Mesenchymal stem cell (in vitro differentiated cells and primary cell): ENCODE measurements around the gene GADD45A.
"Not testable (repeated sequence)": the region's sequence is repeated elsewhere in the genome, so short reads cannot be mapped to it uniquely, and the experiment has no call there.

Source experiments
- DNase-seq: peaks from one replicate; pipeline ENCODE4 v3.0.0-alpha.2; 2013
- H2AFZ ChIP-seq: one replicate; pipeline ENCODE4 v1.6.1; 2013; ENCODE audit warnings: low read depth, mild to moderate bottlenecking, control low read depth, inconsistent platforms, low read length, moderate library complexity
- H2AK5ac ChIP-seq: 2 replicates; pipeline ENCODE4 v1.6.1; 2013; ENCODE audit warnings: low read length, moderate library complexity, mild to moderate bottlenecking, inconsistent platforms; ENCODE audit not compliant: severe bottlenecking
- H2BK120ac ChIP-seq: one replicate; pipeline ENCODE4 v1.6.1; 2013; ENCODE audit warnings: low read depth, mild to moderate bottlenecking, inconsistent platforms, low read length, moderate library complexity
- H2BK12ac ChIP-seq, 2 experiments: one replicate each; pipeline ENCODE4 v1.6.1; 2013; ENCODE audit warnings: inconsistent platforms in 2 of 2, low read length in 2 of 2, mild to moderate bottlenecking in 2 of 2, moderate library complexity in 2 of 2, control low read depth in 1 of 2
- H2BK15ac ChIP-seq: one replicate; pipeline ENCODE4 v1.6.1; 2013; ENCODE audit warnings: mild to moderate bottlenecking, low read depth, inconsistent platforms; ENCODE audit not compliant: poor library complexity, severe bottlenecking
- H2BK5ac ChIP-seq: 2 replicates; pipeline ENCODE4 v1.6.1; 2013; ENCODE audit warnings: low read depth, mild to moderate bottlenecking, low read length, control low read depth, inconsistent platforms; ENCODE audit not compliant: poor library complexity, severe bottlenecking
- H3K14ac ChIP-seq, 2 experiments: one replicate each; pipeline ENCODE4 v1.6.1; 2013; ENCODE audit warnings: inconsistent platforms in 2 of 2, low read length in 2 of 2, control low read depth in 1 of 2, mild to moderate bottlenecking in 1 of 2, moderate library complexity in 1 of 2
- H3K18ac ChIP-seq, 2 experiments: one replicate each; pipeline ENCODE4 v1.6.1; 2013; ENCODE audit warnings: inconsistent platforms in 2 of 2, low read length in 2 of 2, control low read depth in 1 of 2, low read depth in 1 of 2, mild to moderate bottlenecking in 1 of 2
- H3K23ac ChIP-seq, 2 experiments: one replicate each; pipeline ENCODE4 v1.6.1; 2013; ENCODE audit warnings: inconsistent platforms in 2 of 2, low read length in 2 of 2, mild to moderate bottlenecking in 2 of 2, moderate library complexity in 2 of 2, control low read depth in 1 of 2
- H3K27ac ChIP-seq: 2 replicates; pipeline ENCODE4 v1.5.1; 2013; ENCODE audit warnings: mild to moderate bottlenecking, moderate library complexity, low read length, control low read depth, inconsistent platforms; ENCODE audit not compliant: poor library complexity, severe bottlenecking
- H3K27me3 ChIP-seq, 2 experiments: 2 replicates each; pipeline versions ENCODE4 v1.6.1 to v1.7.0; 2013; ENCODE audit warnings: low read length in 2 of 2, mild to moderate bottlenecking in 2 of 2, moderate library complexity in 2 of 2, control low read depth in 1 of 2, inconsistent platforms in 1 of 2; ENCODE audit not compliant: control insufficient read depth in 1 of 2, insufficient read depth in 1 of 2
- H3K36me3 ChIP-seq, 2 experiments: 2 replicates each; pipeline versions ENCODE4 v1.6.1 to v1.7.0; 2013; ENCODE audit warnings: low read length in 2 of 2, control low read depth in 1 of 2, inconsistent platforms in 1 of 2, low read depth in 1 of 2, mild to moderate bottlenecking in 1 of 2; ENCODE audit not compliant: insufficient read depth in 2 of 2, control insufficient read depth in 1 of 2
- H3K4ac ChIP-seq, 2 experiments: one replicate each; pipeline ENCODE4 v1.6.1; 2013; ENCODE audit warnings: inconsistent platforms in 2 of 2, low read length in 2 of 2, mild to moderate bottlenecking in 2 of 2, moderate library complexity in 2 of 2, control low read depth in 1 of 2, low read depth in 1 of 2
- H3K4me1 ChIP-seq: 2 replicates; pipeline ENCODE4 v1.6.1; 2013; ENCODE audit warnings: low read depth, low read length, control low read depth; ENCODE audit not compliant: control insufficient read depth, insufficient read depth
- H3K4me2 ChIP-seq: 2 replicates; pipeline ENCODE4 v1.6.1; 2013; ENCODE audit warnings: low read length, mild to moderate bottlenecking, inconsistent platforms; ENCODE audit not compliant: poor library complexity, severe bottlenecking
- H3K4me3 ChIP-seq, 2 experiments: 2 replicates each; pipeline versions ENCODE4 v1.5.1 to v1.7.0; 2013; ENCODE audit warnings: low read length in 2 of 2, mild to moderate bottlenecking in 2 of 2, control low read depth in 1 of 2, low read depth in 1 of 2; ENCODE audit not compliant: insufficient read depth in 1 of 2
- H3K79me1 ChIP-seq: replicated peaks from 2 replicates; pipeline ENCODE4 v1.6.1; 2013; ENCODE audit warnings: mild to moderate bottlenecking, control low read depth, low read length, inconsistent platforms; ENCODE audit not compliant: poor library complexity, severe bottlenecking
- H3K9ac ChIP-seq: 2 replicates; pipeline ENCODE4 v1.7.0; 2013; ENCODE audit warnings: mild to moderate bottlenecking, low read length, moderate library complexity
- H3K9me3 ChIP-seq: 2 replicates; pipeline ENCODE4 v1.7.0; 2013; ENCODE audit warnings: mild to moderate bottlenecking, low read length; ENCODE audit not compliant: control insufficient read depth
- H4K8ac ChIP-seq: one replicate; pipeline ENCODE4 v1.6.1; 2013; ENCODE audit warnings: inconsistent platforms, mild to moderate bottlenecking, low read length, moderate library complexity
- H4K91ac ChIP-seq: one replicate; pipeline ENCODE4 v1.6.1; 2013; ENCODE audit warnings: mild to moderate bottlenecking, low read length, inconsistent platforms
- WGBS: methylation state at CpG from one replicate; pipeline ENCODE4 v1.1.7; 2013; ENCODE audit warnings: mixed read lengths; 5-methylcytosine and 5-hydroxymethylcytosine counted together

GADD45A gene

DNA sequence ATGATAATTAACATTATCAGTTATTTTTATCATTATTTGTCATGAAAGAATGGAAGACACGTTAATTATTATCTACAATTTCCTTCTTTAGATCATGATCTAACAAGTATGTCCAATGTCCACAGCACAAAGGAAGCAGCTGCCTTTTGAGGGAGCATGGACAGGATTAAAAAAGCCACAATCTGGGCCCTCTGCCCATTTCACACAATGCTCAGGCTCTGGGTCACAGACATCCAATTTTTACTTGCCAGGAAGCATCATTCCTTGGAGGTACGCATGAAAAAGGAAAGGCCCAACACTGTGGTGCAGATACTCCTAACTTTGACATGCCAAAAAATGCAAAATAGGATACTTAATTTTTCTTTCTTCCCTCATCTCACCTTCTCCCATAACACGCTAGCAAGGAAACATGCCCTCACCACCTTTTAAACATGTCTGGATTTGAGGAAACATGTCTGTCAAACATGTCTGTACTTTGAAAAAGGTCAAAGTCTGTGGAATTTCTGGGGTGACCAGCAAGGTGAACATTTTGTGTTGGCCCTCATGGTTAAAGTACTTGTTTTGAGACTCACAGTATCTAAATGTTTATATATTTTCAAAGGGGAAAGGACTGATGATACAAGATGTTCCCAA, 40.0 kb downstream of the GADD45A start:
- Histone ChIP-seq H3K14ac (no peak overlapping the region), H3K9ac (peak overlapping the region; percentile 57), H2BK15ac (no peak overlapping the region), H3K27ac (peak overlapping the region; percentile 87), H4K91ac (no peak overlapping the region), H3K4me1 (peaks cover 17% of the 10 kb centered on the region), H2AK5ac (peak overlapping the region; percentile 23), H3K4ac (no peak overlapping the region), H3K79me1 (peaks cover 27% of the 10 kb centered on the region), H2AFZ (no peak overlapping the region), H3K23ac (no peak overlapping the region), H3K36me3 (peaks cover 0 to 16% of the 10 kb centered on the region in 2 experiments), H3K18ac (peak overlapping the region in 1 of 2 experiments; percentile 45), H2BK12ac (no peak overlapping the region), H2BK120ac (no peak overlapping the region), H3K4me2 (no peak overlapping the region), H3K4me3 (no peak overlapping the region), H3K27me3 (no peaks in the 10 kb centered on the region), H3K9me3 (no peaks in the 10 kb centered on the region), H4K8ac (no peak overlapping the region), H2BK5ac (no peak overlapping the region)
- WGBS: 45% methylated on average over 2 of the region's 3 CpGs
- peak; percentile 65 for DNase-seq

DNA sequence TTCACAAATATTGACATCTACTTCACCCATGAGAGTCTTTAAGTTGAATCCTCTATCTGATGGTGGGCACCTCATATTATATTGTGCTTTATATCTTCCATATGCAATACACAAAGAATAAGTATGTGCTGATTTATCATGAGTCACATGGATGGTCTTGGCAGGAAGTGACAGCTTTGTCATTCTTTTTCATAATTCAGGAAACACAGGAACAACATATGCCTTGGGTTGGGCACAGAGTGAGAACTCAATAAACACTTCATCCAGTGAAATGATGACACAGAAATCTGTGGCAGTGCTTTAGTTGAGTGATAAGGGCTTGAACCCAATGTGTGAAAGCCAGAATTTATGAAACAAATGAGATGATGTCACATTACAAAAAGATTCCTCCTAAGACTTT, 41.2 kb downstream of the GADD45A start:
- DNase-seq: no peak
- H2BK120ac ChIP-seq: no peak overlapping the region
- H3K79me1 ChIP-seq: peaks cover 24% of the 10 kb centered on the region
- no peak overlapping the region for H4K8ac ChIP-seq
- H3K9ac ChIP-seq: no peak overlapping the region
- H2BK15ac ChIP-seq: no peak overlapping the region
- no peak overlapping the region for H3K27ac ChIP-seq
- H3K4me3 ChIP-seq: no peak overlapping the region
- H2BK12ac ChIP-seq: no peak overlapping the region
- peaks cover 0 to 17% of the 10 kb centered on the region in 2 experiments for H3K36me3 ChIP-seq
- H3K4me1 ChIP-seq: peaks cover 12% of the 10 kb centered on the region
- H2BK5ac ChIP-seq: peak overlapping the region; percentile 57
- H3K4ac ChIP-seq: no peak overlapping the region
- H2AFZ ChIP-seq: no peak overlapping the region
- H3K9me3 ChIP-seq: no peaks in the 10 kb centered on the region
- H3K23ac ChIP-seq: no peak overlapping the region
- H3K27me3 ChIP-seq: no peaks in the 10 kb centered on the region
- peak overlapping the region; percentile 35 for H2AK5ac ChIP-seq
- no peak overlapping the region for H3K18ac ChIP-seq
- H4K91ac ChIP-seq: no peak overlapping the region
- no peak overlapping the region for H3K14ac ChIP-seq
- no peak overlapping the region for H3K4me2 ChIP-seq

DNA sequence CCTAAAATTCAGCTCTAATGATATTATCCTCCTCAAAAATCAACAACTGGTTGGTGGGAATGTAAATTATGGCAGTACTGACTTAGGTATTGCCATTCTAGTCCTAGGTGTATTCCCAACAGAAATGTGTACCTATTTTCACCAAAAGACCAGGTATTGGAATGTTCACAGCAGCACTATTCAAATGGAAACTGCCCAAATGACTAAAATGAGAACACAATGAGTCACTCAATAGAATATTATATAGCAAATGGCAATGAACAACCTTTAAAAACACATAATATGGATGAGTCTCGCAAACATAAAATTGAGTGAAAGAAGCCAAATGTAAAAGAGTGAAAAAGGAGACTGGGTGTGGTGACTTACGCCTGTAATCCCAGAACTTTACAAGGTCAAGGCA, 44.9 kb downstream of the GADD45A start:
- H2BK12ac ChIP-seq: no peak overlapping the region
- WGBS: 100% methylated on average over 1 of the region's 2 CpGs
- no peaks in the 10 kb centered on the region for H3K9me3 ChIP-seq
- no peak overlapping the region for H3K4me2 ChIP-seq
- no peak overlapping the region for H3K27ac ChIP-seq
- no peak overlapping the region for H3K4me3 ChIP-seq
- no peak overlapping the region for H3K4ac ChIP-seq
- no peak overlapping the region for H4K91ac ChIP-seq
- no peak overlapping the region for H3K14ac ChIP-seq
- DNase-seq: no peak
- no peak overlapping the region for H2BK15ac ChIP-seq
- H3K18ac ChIP-seq: no peak overlapping the region
- peaks cover 0 to 20% of the 10 kb centered on the region in 2 experiments for H3K36me3 ChIP-seq
- peaks cover 11% of the 10 kb centered on the region for H3K4me1 ChIP-seq
- H3K27me3 ChIP-seq: no peaks in the 10 kb centered on the region
- H2AK5ac ChIP-seq: no peak overlapping the region
- H3K23ac ChIP-seq: no peak overlapping the region
- no peak overlapping the region for H2BK5ac ChIP-seq
- no peak overlapping the region for H2BK120ac ChIP-seq
- H3K79me1 ChIP-seq: peaks cover 30% of the 10 kb centered on the region
- H3K9ac ChIP-seq: no peak overlapping the region
- no peak overlapping the region for H4K8ac ChIP-seq
- no peak overlapping the region for H2AFZ ChIP-seq

DNA sequence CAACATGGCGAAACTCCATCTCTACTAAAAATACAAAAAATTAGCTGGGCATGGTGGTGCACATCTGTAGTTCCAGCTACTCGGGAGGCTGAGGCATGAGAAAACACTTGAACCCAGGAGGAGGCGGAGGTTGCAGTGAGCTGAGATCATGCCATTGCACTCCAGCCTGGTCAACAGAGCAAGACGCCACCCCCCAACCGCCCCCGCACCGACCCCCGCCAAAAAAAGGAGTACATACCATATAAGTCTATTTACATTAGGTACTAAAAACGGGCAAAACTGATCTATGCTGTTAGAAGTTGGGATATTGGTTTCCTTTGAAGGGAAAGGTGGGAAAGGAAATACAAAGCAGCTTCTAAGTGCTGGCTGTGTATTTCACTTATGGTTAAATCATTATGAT, 45.3 kb downstream of the GADD45A start:
- not testable (repeated sequence) for H3K14ac ChIP-seq, H2BK12ac ChIP-seq, H2BK120ac ChIP-seq, DNase-seq, H4K91ac ChIP-seq, H3K18ac ChIP-seq, H3K4ac ChIP-seq, H2BK5ac ChIP-seq, H2BK15ac ChIP-seq, H4K8ac ChIP-seq, H2AK5ac ChIP-seq, H3K27ac ChIP-seq, H3K4me3 ChIP-seq, H3K27me3 ChIP-seq, H3K9ac ChIP-seq, H3K9me3 ChIP-seq, H2AFZ ChIP-seq, H3K23ac ChIP-seq, H3K4me2 ChIP-seq
- Histone ChIP-seq H3K36me3 (peaks cover 0 to 20% of the 10 kb centered on the region in 2 experiments), H3K79me1 (peaks cover 30% of the 10 kb centered on the region), H3K4me1 (peaks cover 11% of the 10 kb centered on the region)
- 93% methylated on average over 3 of the region's 9 CpGs for WGBS
